ENCODE measurements around the gene SLC31A2.

Gene SLC31A2

GRCh38 chr9:113178087-113178486, 27.3 kb downstream of the SLC31A2 start:
- no peak overlapping the region for H3K4me3 ChIP-seq (replicated peaks in 1 of 2; ENCODE audit: low read depth in 2 of 2, low read length in 2 of 2)
- TF ChIP-seq CTCF (IDR thresholded peaks at IDR 0.05; ENCODE audit: low read depth, low read length): no peak
- peak; percentile 55 for DNase-seq (ENCODE audit: low read depth in 2 of 2)

GRCh38 chr9:113179839-113180238, 29.0 kb downstream of the SLC31A2 start:
- TF ChIP-seq CTCF (IDR thresholded peaks at IDR 0.05; ENCODE audit: low read depth, low read length): no peak
- no peak for DNase-seq (ENCODE audit: low read depth in 2 of 2)

GRCh38 chr9:113181165-113181564, 30.4 kb downstream of the SLC31A2 start:
- no peak for DNase-seq (ENCODE audit: low read depth in 2 of 2)
- TF ChIP-seq CTCF (IDR thresholded peaks at IDR 0.05; ENCODE audit: low read depth, low read length): no peak
- no peak overlapping the region for H3K4me3 ChIP-seq (replicated peaks in 1 of 2; ENCODE audit: low read depth in 2 of 2, low read length in 2 of 2)

More at GRCh38 chr9:113179839-113180238, 29.0 kb downstream of the SLC31A2 start:
- no peak overlapping the region for H3K4me3 ChIP-seq (replicated peaks in 1 of 2; ENCODE audit: low read depth in 2 of 2, low read length in 2 of 2)

GRCh38 chr9:113183956-113184488, 33.2 kb downstream of the SLC31A2 start:
- TF ChIP-seq CTCF (IDR thresholded peaks at IDR 0.05; ENCODE audit: low read depth, low read length): no peak
- no peak overlapping the region for H3K4me3 ChIP-seq (replicated peaks in 1 of 2; ENCODE audit: low read depth in 2 of 2, low read length in 2 of 2)
- DNase-seq (ENCODE audit: low read depth in 2 of 2): no peak

- peak in 1 of 2 donors; percentile 48 for DNase-seq (ENCODE audit: low read depth in 2 of 2)
- no peak overlapping the region for H3K4me3 ChIP-seq (replicated peaks in 1 of 2; ENCODE audit: low read depth in 2 of 2, low read length in 2 of 2)
- no peak for TF ChIP-seq CTCF (IDR thresholded peaks at IDR 0.05; ENCODE audit: low read depth, low read length)
These were observed 33.7 kb downstream of the SLC31A2 start for GRCh38 chr9:113184539-113184938.

- peak in 1 of 2 donors; percentile 13 for DNase-seq (ENCODE audit: low read depth in 2 of 2)
- no peak for TF ChIP-seq CTCF (IDR thresholded peaks at IDR 0.05; ENCODE audit: low read depth, low read length)
These were observed 34.5 kb downstream of the SLC31A2 start for GRCh38 chr9:113185271-113185670.

More at GRCh38 chr9:113185271-113185670, 34.5 kb downstream of the SLC31A2 start:
- no peak overlapping the region for H3K4me3 ChIP-seq (replicated peaks in 1 of 2; ENCODE audit: low read depth in 2 of 2, low read length in 2 of 2)

Data from cardiac fibroblast (primary cell).